KMS-11 (cell line): ENCODE data around the gene PCNT.
A peak's percentile ranks its signal among the peaks of the same experiment; 100 is the strongest.

Experiments used
- H2AFZ ChIP-seq: fragments of 200-600 bp; sonication (generic); 2 replicates; pipeline ENCODE4 v1.6.1; 2016; ENCODE audit warnings: antibody characterized with exemption, mixed run types, low read depth
- H3K27ac ChIP-seq: fragments of 200-600 bp; sonication (generic); 2 replicates; pipeline ENCODE4 v1.6.1; 2016; ENCODE audit warnings: mild to moderate bottlenecking, mixed run types
- H3K27me3 ChIP-seq: fragments of 200-600 bp; sonication (generic); 2 replicates; pipeline ENCODE4 v1.6.1; 2017; ENCODE audit warnings: mild to moderate bottlenecking, low read depth, mixed run types, moderate library complexity; ENCODE audit not compliant: insufficient read depth
- H3K36me3 ChIP-seq: fragments of 200-600 bp; sonication (generic); 2 replicates; pipeline ENCODE4 v1.6.1; 2017; ENCODE audit warnings: mild to moderate bottlenecking, mixed run types; ENCODE audit not compliant: insufficient read depth
- H3K4me1 ChIP-seq: fragments of 200-600 bp; sonication (generic); 2 replicates; pipeline ENCODE4 v1.6.1; 2016; ENCODE audit warnings: mild to moderate bottlenecking, low read depth, mixed run types; ENCODE audit not compliant: poor library complexity, severe bottlenecking
- H3K4me2 ChIP-seq: fragments of 200-600 bp; sonication (generic); 2 replicates; pipeline ENCODE4 v1.7.0; 2016; ENCODE audit warnings: mild to moderate bottlenecking, mixed run types
- H3K4me3 ChIP-seq: fragments of 200-600 bp; sonication (generic); IDR thresholded peaks from 2 replicates; pipeline ENCODE4 v1.6.1; 2017; ENCODE audit warnings: low read depth, low read length, mixed read lengths; ENCODE audit not compliant: insufficient read depth
- H3K79me2 ChIP-seq: fragments of 200-600 bp; sonication (generic); 2 replicates; pipeline ENCODE4 v1.6.1; 2016; ENCODE audit warnings: low read depth, mixed run types; ENCODE audit not compliant: insufficient read depth
- H3K9ac ChIP-seq: fragments of 200-600 bp; sonication (generic); 2 replicates; pipeline ENCODE4 v1.6.1; 2016; ENCODE audit warnings: mild to moderate bottlenecking, mixed run types
- H4K20me1 ChIP-seq: fragments of 200-600 bp; sonication (generic); 2 replicates; pipeline ENCODE4 v1.6.1; 2016; ENCODE audit warnings: mild to moderate bottlenecking, mixed run types; ENCODE audit not compliant: insufficient read depth
- CTCF ChIP-seq: fragments of 200-600 bp; sonication (generic); conservative IDR thresholded peaks from 2 replicates; pipeline ENCODE4 v1.6.1; 2017; ENCODE audit warnings: low read depth, mild to moderate bottlenecking, antibody characterized with exemption, low read length, moderate library complexity, mixed read lengths

Gene PCNT

GRCh38 chr21:46456750-46457149 is 132.8 kb downstream of the PCNT start:
- Histone ChIP-seq H3K79me2 (peaks cover 33% of the 10 kb centered on the region), H2AFZ (no peak overlapping the region), H3K36me3 (no peaks in the 10 kb centered on the region), H4K20me1 (no peaks in the 10 kb centered on the region), H3K27ac (no peak overlapping the region), H3K4me2 (peak overlapping the region; percentile 93; the same call in 1 of the 2 replicates), H3K4me3 (no peak overlapping the region), H3K27me3 (no peaks in the 10 kb centered on the region), H3K4me1 (peaks cover 14% of the 10 kb centered on the region), H3K9ac (no peak overlapping the region)
- TF ChIP-seq CTCF: no peak

DNA sequence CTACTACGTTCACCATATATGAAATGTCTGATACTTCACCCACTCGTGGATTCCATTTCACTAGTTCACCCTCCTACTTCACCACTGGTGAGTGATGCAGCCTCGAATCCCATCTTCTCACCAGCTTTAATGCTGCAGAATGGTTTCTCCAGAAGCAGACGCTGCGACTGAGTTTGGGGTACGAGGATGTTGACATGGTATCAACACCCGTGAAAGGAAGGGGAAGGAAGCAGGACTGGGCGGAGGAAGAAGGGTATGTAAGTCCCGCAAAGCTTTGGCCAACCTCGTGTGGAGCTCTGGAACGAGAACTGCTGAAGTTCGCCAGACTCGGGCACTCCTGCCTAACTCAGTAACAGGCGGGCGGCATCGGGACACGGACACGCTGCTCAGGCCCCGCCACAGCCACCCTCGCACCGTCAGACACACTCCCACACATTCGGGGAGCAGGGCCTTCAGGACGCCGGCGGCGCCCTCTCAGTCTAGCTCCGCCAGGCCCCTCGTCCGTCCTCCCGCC is 133.9 kb downstream of the PCNT start:
- Histone ChIP-seq H3K27ac (peak overlapping the region; percentile 95), H4K20me1 (no peaks in the 10 kb centered on the region), H3K4me3 (no peak overlapping the region), H3K4me1 (peaks cover 14% of the 10 kb centered on the region), H2AFZ (peak overlapping the region; percentile 90), H3K36me3 (no peaks in the 10 kb centered on the region), H3K79me2 (peaks cover 33% of the 10 kb centered on the region), H3K4me2 (peak overlapping the region; percentile 93), H3K27me3 (no peaks in the 10 kb centered on the region), H3K9ac (peak overlapping the region; percentile 97)
- TF ChIP-seq CTCF: no peak

DNA sequence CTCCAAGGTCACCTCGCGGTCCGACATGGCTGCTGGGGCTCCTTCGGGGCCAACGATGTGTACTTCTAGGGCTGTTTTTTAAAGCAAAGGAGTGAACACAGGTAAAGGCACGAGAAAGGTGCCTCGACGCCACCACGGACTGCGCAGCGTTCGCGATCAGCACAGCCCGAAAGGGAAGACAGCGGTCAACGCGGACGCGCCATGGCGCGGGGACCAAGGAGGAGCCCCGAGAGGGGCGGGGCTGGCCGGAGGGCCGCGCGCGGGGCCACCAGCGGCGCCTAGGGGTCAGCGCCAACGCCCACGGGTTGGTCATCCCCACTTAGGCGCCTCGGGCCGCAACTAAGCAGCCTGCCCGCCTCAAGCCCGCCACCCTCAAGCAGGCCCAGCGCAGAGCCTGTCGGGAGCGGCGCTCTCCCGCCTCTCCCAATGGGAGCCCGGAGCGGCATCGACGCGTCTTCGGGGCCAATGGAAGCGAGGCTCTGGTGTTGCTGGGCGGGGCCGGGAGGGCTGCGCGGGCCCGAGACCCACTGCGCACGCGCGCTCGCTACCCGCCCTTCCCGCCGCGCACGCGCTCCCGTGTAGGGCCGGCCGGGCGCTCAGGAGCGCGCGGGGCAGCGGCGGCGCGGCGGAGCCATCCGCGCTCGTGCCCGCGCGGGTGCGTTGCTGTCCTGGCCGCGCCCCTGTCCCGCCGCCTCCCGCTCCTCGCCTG is 134.5 kb downstream of the PCNT start, which contains the start of gene DIP2A:
DIP2A (plus strand) TSS at position 577 of the 709 bp plus-strand sequence. CDS start 241 bp downstream, outside the sequence.
- Histone ChIP-seq H3K4me2 (peak within 1 kb of the TSS; percentile 93), H2AFZ (peak within 1 kb of the TSS; percentile 90), H3K79me2 (peaks cover 33% of the 10 kb centered on the region), H3K36me3 (no peaks in the 10 kb centered on the region), H3K4me3 (no peak within 1 kb of the TSS), H3K9ac (peak within 1 kb of the TSS; percentile 97), H4K20me1 (no peaks in the 10 kb centered on the region), H3K27me3 (no peaks in the 10 kb centered on the region), H3K27ac (peak within 1 kb of the TSS; percentile 95), H3K4me1 (peaks cover 14% of the 10 kb centered on the region)
- TF ChIP-seq CTCF: no peak

DNA sequence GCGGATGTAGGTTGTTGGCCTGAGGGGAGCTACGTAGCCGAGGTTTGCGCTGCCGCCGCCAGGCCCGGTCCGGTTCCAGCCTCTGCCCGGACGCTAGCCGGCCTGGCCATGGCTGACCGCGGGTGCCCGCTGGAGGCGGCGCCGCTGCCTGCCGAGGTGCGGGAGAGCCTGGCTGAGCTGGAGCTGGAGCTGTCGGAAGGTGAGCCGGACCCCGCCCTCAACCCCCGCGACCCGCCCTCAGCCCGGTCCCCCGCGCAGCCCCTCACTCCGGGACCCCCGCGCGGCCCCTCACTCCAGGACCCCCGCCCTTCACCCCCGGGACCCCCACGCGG is 135.0 kb downstream of the PCNT start:
- Histone ChIP-seq H3K79me2 (peaks cover 33% of the 10 kb centered on the region), H3K4me1 (peaks cover 14% of the 10 kb centered on the region), H3K36me3 (no peaks in the 10 kb centered on the region), H3K27ac (no peak overlapping the region), H2AFZ (peak overlapping the region; percentile 70; the same call in 1 of the 2 replicates), H4K20me1 (no peaks in the 10 kb centered on the region), H3K4me2 (peak overlapping the region; percentile 24; the same call in 1 of the 2 replicates), H3K9ac (peak overlapping the region; percentile 69), H3K4me3 (no peak overlapping the region), H3K27me3 (no peaks in the 10 kb centered on the region)
- no peak for TF ChIP-seq CTCF
